ENCODE data around the gene MINDY1.

GRCh38 chr1:150976401-150976821 is 30.3 kb downstream of the MINDY1 start:
- TF ChIP-seq CREB5 (CRISPR knock-in tag; IDR thresholded peaks at IDR 0.05; ENCODE audit: low read depth), result no peak
- TF ChIP-seq, protein P1, sequence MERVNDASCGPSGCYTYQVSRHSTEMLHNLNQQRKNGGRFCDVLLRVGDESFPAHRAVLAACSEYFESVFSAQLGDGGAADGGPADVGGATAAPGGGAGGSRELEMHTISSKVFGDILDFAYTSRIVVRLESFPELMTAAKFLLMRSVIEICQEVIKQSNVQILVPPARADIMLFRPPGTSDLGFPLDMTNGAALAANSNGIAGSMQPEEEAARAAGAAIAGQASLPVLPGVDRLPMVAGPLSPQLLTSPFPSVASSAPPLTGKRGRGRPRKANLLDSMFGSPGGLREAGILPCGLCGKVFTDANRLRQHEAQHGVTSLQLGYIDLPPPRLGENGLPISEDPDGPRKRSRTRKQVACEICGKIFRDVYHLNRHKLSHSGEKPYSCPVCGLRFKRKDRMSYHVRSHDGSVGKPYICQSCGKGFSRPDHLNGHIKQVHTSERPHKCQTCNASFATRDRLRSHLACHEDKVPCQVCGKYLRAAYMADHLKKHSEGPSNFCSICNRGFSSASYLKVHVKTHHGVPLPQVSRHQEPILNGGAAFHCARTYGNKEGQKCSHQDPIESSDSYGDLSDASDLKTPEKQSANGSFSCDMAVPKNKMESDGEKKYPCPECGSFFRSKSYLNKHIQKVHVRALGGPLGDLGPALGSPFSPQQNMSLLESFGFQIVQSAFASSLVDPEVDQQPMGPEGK (CRISPR knock-in tag; IDR thresholded peaks at IDR 0.05; ENCODE audit: borderline replicate concordance), result no peak
- no peak for TF ChIP-seq ZFP30 (CRISPR knock-in tag; IDR thresholded peaks at IDR 0.05)
- TF ChIP-seq, protein P2, sequence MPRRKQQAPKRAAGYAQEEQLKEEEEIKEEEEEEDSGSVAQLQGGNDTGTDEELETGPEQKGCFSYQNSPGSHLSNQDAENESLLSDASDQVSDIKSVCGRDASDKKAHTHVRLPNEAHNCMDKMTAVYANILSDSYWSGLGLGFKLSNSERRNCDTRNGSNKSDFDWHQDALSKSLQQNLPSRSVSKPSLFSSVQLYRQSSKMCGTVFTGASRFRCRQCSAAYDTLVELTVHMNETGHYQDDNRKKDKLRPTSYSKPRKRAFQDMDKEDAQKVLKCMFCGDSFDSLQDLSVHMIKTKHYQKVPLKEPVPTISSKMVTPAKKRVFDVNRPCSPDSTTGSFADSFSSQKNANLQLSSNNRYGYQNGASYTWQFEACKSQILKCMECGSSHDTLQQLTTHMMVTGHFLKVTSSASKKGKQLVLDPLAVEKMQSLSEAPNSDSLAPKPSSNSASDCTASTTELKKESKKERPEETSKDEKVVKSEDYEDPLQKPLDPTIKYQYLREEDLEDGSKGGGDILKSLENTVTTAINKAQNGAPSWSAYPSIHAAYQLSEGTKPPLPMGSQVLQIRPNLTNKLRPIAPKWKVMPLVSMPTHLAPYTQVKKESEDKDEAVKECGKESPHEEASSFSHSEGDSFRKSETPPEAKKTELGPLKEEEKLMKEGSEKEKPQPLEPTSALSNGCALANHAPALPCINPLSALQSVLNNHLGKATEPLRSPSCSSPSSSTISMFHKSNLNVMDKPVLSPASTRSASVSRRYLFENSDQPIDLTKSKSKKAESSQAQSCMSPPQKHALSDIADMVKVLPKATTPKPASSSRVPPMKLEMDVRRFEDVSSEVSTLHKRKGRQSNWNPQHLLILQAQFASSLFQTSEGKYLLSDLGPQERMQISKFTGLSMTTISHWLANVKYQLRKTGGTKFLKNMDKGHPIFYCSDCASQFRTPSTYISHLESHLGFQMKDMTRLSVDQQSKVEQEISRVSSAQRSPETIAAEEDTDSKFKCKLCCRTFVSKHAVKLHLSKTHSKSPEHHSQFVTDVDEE (CRISPR knock-in tag; IDR thresholded peaks at IDR 0.05), result no peak
- no peak for TF ChIP-seq ZNF70 (CRISPR knock-in tag; IDR thresholded peaks at IDR 0.05)
- no peak for TF ChIP-seq ZNF565 (CRISPR knock-in tag; conservative IDR thresholded peaks at IDR 0.05; ENCODE audit: low read depth)
- TF ChIP-seq RARB (CRISPR knock-in tag; IDR thresholded peaks at IDR 0.05), result no peak
- no peak for TF ChIP-seq ZNF8 (CRISPR knock-in tag; IDR thresholded peaks at IDR 0.05)
- TF ChIP-seq ARNTL (CRISPR knock-in tag; IDR thresholded peaks at IDR 0.05; ENCODE audit: borderline replicate concordance, low read depth), result no peak
